Endothelial cell of umbilical vein (primary cell): ENCODE measurements around the gene CD300C. TPM values are rescaled to one million over a fixed set of nuclear protein-coding genes. Genes with fewer than 3 reads are reported as not detected.
"Not testable (repeated sequence)": the region's sequence is repeated elsewhere in the genome, so short reads cannot be mapped to it uniquely, and the experiment has no call there.

Source experiments
- BruUV-seq: library from RNA; stranded (reverse); fragments of 400-500 nt; replicated peaks from 2 replicates; lab custom pipeline; 2021; lab: Mats Ljungman, UMichigan
- CTCF ChIA-PET: fragments of 300-600, 350-600 bp; sonication (Branson Sonifier 250); formaldehyde crosslinking; loops from one replicate; lab custom pipeline; 2021; ENCODE audit warnings: antibody characterized with exemption, inconsistent platforms; lab: Charles Lee
- POLR2A ChIA-PET: fragments of 300-600, 350-600 bp; sonication (Branson Sonifier 250); formaldehyde crosslinking; loops from one replicate; lab custom pipeline; 2021; ENCODE audit warnings: antibody characterized with exemption, inconsistent platforms; lab: Charles Lee
- DNase-seq: peaks from one replicate; pipeline ENCODE4 v3.0.0-alpha.2; 2011; ENCODE audit warnings: low read depth, low spot score
- FAIRE-seq: peaks from 2 replicates; lab custom pipeline; 2011; peaks lifted over from hg19 to GRCh38; lab: Jason Lieb, UNC
- H2AFZ ChIP-seq: 2 replicates; pipeline ENCODE4 v1.6.0; 2012; ENCODE audit warnings: low read depth, low read length, control low read depth, inconsistent platforms
- H3K27ac ChIP-seq: 2 replicates; pipeline ENCODE4 v1.5.1; 2011; ENCODE audit warnings: low read depth, mild to moderate bottlenecking, control low read depth, low read length, moderate library complexity; ENCODE audit not compliant: insufficient read depth
- H3K27me3 ChIP-seq, 2 experiments: 2 replicates each; pipeline versions ENCODE4 v1.6.0 to v1.6.1; 2011; ENCODE audit warnings: low read length in 2 of 2, mixed read lengths in 1 of 2; ENCODE audit not compliant: control insufficient read depth in 2 of 2, insufficient read depth in 2 of 2
- H3K36me3 ChIP-seq, 2 experiments: 2 replicates in 1 of 2; 3 replicates in 1 of 2; pipeline ENCODE4 v1.5.1; 2011; ENCODE audit warnings: low read length in 2 of 2, mild to moderate bottlenecking in 1 of 2, moderate library complexity in 1 of 2; ENCODE audit not compliant: control insufficient read depth in 2 of 2, insufficient read depth in 2 of 2; ENCODE audit errors: extremely low read depth in 1 of 2
- H3K4me1 ChIP-seq: 3 replicates; pipeline ENCODE4 v1.5.1; 2011; ENCODE audit warnings: mild to moderate bottlenecking, low read length; ENCODE audit not compliant: control insufficient read depth, insufficient read depth; ENCODE audit errors: extremely low read depth
- H3K4me2 ChIP-seq: 2 replicates; pipeline ENCODE4 v1.6.1; 2011; ENCODE audit warnings: low read length, control low read depth, mixed read lengths; ENCODE audit not compliant: insufficient read depth
- H3K4me3 ChIP-seq, 3 experiments: fragments of 200-600 bp in 1 of 3; sonication (generic), shearing (Covaris generic) in 1 of 3; replicated peaks in 1 of 3; 2 replicates each; pipeline ENCODE4 v1.5.1; 2011 to 2016; ENCODE audit warnings: control low read depth in 3 of 3, low read length in 3 of 3, mild to moderate bottlenecking in 2 of 3, inconsistent platforms in 1 of 3, low read depth in 1 of 3, moderate library complexity in 1 of 3; ENCODE audit not compliant: insufficient read depth in 1 of 3
- H3K79me2 ChIP-seq: 2 replicates; pipeline ENCODE4 v1.6.0; 2012; ENCODE audit warnings: low read length, inconsistent platforms; ENCODE audit not compliant: control insufficient read depth, insufficient read depth
- H3K9ac ChIP-seq: replicated peaks from 2 replicates; pipeline ENCODE3; 2011; ENCODE audit warnings: low read length, control low read depth; ENCODE audit not compliant: insufficient read depth; ENCODE audit errors: extremely low read depth
- H3K9me1 ChIP-seq: replicated peaks from 3 replicates; pipeline ENCODE4 v1.6.0; 2011; ENCODE audit warnings: mild to moderate bottlenecking, low read length; ENCODE audit not compliant: control insufficient read depth, insufficient read depth; ENCODE audit errors: extremely low read depth
- H3K9me3 ChIP-seq: replicated peaks from 2 replicates; pipeline ENCODE4 v1.5.1; 2012; ENCODE audit warnings: low read length, inconsistent platforms; ENCODE audit not compliant: control insufficient read depth, insufficient read depth
- H4K20me1 ChIP-seq: replicated peaks from 2 replicates; pipeline ENCODE3; 2011; ENCODE audit warnings: mild to moderate bottlenecking, low read length; ENCODE audit not compliant: control insufficient read depth, insufficient read depth; ENCODE audit errors: extremely low read depth
- CTCF ChIP-seq, 2 donors: IDR thresholded peaks; 1 replicate in 1 of 2; 2 replicates in 1 of 2; pipeline ENCODE4 v1.5.1; 2011; ENCODE audit warnings: low read length in 2 of 2, mild to moderate bottlenecking in 2 of 2, moderate library complexity in 2 of 2, control low read depth in 1 of 2, inconsistent platforms in 1 of 2, low read depth in 1 of 2; ENCODE audit not compliant: insufficient read depth in 1 of 2; ENCODE audit errors: extremely low read depth in 1 of 2
- EZH2 ChIP-seq: IDR thresholded peaks from 2 replicates; pipeline ENCODE4 v1.6.1; 2012; ENCODE audit warnings: borderline replicate concordance, low read depth, mild to moderate bottlenecking, moderate library complexity, low read length, inconsistent platforms; ENCODE audit not compliant: severe bottlenecking
- FOS ChIP-seq: IDR thresholded peaks from 2 replicates; pipeline ENCODE4 v1.6.1; 2011; ENCODE audit warnings: mild to moderate bottlenecking, low read length, moderate library complexity, borderline replicate concordance; ENCODE audit not compliant: insufficient read depth
- GATA2 ChIP-seq: IDR thresholded peaks from 2 replicates; pipeline ENCODE4 v1.7.0; 2011; ENCODE audit warnings: low read depth, mild to moderate bottlenecking, moderate library complexity, mixed read lengths, low read length; ENCODE audit not compliant: insufficient read length, insufficient read depth
- JUN ChIP-seq: IDR thresholded peaks from 2 replicates; pipeline ENCODE4 v1.6.1; 2011; ENCODE audit warnings: borderline replicate concordance, low read depth; ENCODE audit not compliant: insufficient read length, insufficient read depth
- MYC ChIP-seq: IDR thresholded peaks from one replicate; pipeline ENCODE4 v1.6.1; 2011; ENCODE audit warnings: mild to moderate bottlenecking, low read depth, low read length
- POLR2A ChIP-seq: IDR thresholded peaks from 2 replicates; pipeline ENCODE4 v1.6.1; 2012; ENCODE audit warnings: low read depth, mild to moderate bottlenecking, control low read depth, low read length
- POLR2AphosphoS5 ChIP-seq: IDR thresholded peaks from 2 replicates; pipeline ENCODE4 v1.6.1; 2012; ENCODE audit warnings: low read depth, mild to moderate bottlenecking, control low read depth, low read length, moderate library complexity; ENCODE audit not compliant: insufficient read depth
- dilution Hi-C: fragments of 300-500 bp; cut with MboI; formaldehyde crosslinking; loops from one replicate; pipeline ENCODE4 v1.15.0; 2019; ENCODE audit warnings: low sequenced_read_pairs; ENCODE audit not compliant: extremely low pct_ligation_motif_present
- intact Hi-C: fragments of 100-400 bp; cut with micrococcal nuclease; formaldehyde crosslinking; loops from one replicate; pipeline ENCODE4 v1.10.0; 2022
- polyA plus RNA-seq, 4 experiments: library from polyadenylated mRNA; depleted of rRNA in 3 of 4; stranded (reverse) in 3 of 4; unstranded in 1 of 4; fragments of >200 nt; gene quantifications; 2 replicates each; pipeline versions ENCODE4 v1.2.1 to v1.2.3, GENCODE V29; 2011 to 2012; ENCODE audit warnings: missing spikeins in 1 of 4
- total RNA-seq: library from RNA; stranded (reverse); gene quantifications from 2 replicates; pipeline ENCODE4 v1.2.3, GENCODE V29; 2021
- TF ChIP-seq, protein P1 (sequence below): IDR thresholded peaks from 2 replicates; pipeline ENCODE4 v1.6.1; 2011; ENCODE audit not compliant: insufficient read depth, insufficient read length

Gene CD300C
- total and polyA plus RNA-seq, 2 donors (not counting 3 experiments of a cell fraction or from before 2014, with no cell fraction given): not detected

GRCh38 chr17:74558882-74559519 is 13.1 kb upstream of the CD300C start:
- intact Hi-C loops: no loop called here
- CTCF ChIA-PET: no interaction called here

GRCh38 chr17:74558402-74558801 is 12.5 kb upstream of the CD300C start:
- H3K9ac ChIP-seq, POLR2A ChIA-PET, H4K20me1 ChIP-seq, DNase-seq, BruUV-seq, FAIRE-seq, dilution Hi-C loops, H3K27me3 ChIP-seq, H3K4me3 ChIP-seq, H3K36me3 ChIP-seq, H3K79me2 ChIP-seq, H3K4me2 ChIP-seq, H2AFZ ChIP-seq, H3K27ac ChIP-seq, H3K9me1 ChIP-seq, H3K9me3 ChIP-seq, H3K4me1 ChIP-seq, intact Hi-C loops, CTCF ChIA-PET: not testable (repeated sequence)

More at GRCh38 chr17:74558882-74559519, 13.1 kb upstream of the CD300C start:
- no peak overlapping the region for H3K4me3 ChIP-seq
- no peaks in the 10 kb centered on the region for H3K9me3 ChIP-seq
- no peaks in the 10 kb centered on the region for H3K27me3 ChIP-seq
- H3K4me1 ChIP-seq: no peaks in the 10 kb centered on the region
- no peaks in the 10 kb centered on the region for H4K20me1 ChIP-seq
- no peaks in the 10 kb centered on the region for H3K79me2 ChIP-seq
- POLR2A ChIA-PET: no interaction called here
- no peaks in the 10 kb centered on the region for H3K36me3 ChIP-seq
- no peak overlapping the region for H3K9ac ChIP-seq
- dilution Hi-C loops: no loop called here
- FAIRE-seq (no peak), DNase-seq (no peak)
- no TSS peak for BruUV-seq
- TF ChIP-seq POLR2AphosphoS5 (no peak), JUN (no peak), MYC (no peak), CTCF (IDR thresholded peaks at IDR 0.05; ENCODE audit: extremely low read depth in 1 of 2, insufficient read depth in 1 of 2, low read depth in 1 of 2, low read length in 2 of 2) (no peak), POLR2A (no peak), FOS (no peak), GATA2 (no peak), EZH2 (no peak)
- TF ChIP-seq, protein P1, sequence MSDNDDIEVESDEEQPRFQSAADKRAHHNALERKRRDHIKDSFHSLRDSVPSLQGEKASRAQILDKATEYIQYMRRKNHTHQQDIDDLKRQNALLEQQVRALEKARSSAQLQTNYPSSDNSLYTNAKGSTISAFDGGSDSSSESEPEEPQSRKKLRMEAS: no peak
- H3K4me2 ChIP-seq: no peak overlapping the region
- no peaks in the 10 kb centered on the region for H3K9me1 ChIP-seq
- no peak overlapping the region for H2AFZ ChIP-seq
- H3K27ac ChIP-seq: no peak overlapping the region
